HG03571 (cell line): Measurements from ENCODE around the gene S100A11.

Experiments
- ATAC-seq: cut with Tn5 transposase; IDR thresholded peaks from one replicate; pipeline ENCODE4 v1.9.1; 2021; ENCODE audit not compliant: unreplicated experiment

S100A11 gene

DNA sequence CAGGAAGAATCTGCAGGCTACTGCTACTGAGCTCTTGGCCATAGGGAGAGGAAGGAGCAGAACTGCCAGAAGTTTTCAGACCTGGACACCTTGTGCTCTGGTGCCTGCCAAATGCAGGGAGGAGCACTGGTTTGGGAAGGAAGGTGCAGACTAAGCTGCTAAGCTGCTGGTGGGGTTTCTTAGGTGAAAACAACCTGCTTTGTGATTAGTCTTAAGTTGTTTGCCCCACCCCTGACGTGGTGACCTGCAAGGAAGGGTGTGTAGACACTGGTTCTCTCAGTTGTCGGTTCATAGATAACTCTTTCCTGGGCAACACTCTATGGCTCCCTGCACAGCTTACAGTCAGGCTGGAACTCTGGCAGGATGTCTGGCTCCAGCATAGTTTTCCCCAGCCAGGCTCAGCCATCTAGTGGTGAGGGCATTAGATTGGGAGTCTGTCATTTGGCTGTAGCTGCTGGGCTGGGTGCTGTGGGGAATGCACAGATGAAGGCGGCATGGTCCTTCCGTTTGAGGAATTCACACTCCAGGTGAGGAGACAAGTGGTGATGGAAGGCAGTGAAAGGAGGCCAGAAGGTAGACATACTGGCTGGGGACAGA lies 32.9 kb downstream of the S100A11 start:
- ATAC-seq = no peak

DNA sequence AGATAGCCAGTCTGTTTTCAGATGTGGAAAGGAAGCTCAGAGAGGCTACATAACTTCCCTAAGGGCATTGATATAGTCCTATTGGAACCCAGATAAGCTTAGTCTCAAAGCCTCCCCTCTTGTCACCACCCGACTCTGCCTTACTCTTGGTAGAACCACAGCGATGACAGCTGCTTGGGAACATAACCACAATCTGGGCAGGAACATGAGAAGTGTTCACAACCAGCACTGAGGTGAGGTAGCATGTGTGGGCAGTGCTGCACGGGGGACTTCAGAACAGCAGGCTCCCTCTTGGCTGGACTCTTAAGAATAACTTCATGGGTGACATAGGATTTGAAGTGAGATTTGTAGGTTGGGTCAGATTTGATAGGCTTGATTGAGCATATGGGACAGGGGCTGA lies 33.8 kb downstream of the S100A11 start:
- ATAC-seq = no peak

DNA sequence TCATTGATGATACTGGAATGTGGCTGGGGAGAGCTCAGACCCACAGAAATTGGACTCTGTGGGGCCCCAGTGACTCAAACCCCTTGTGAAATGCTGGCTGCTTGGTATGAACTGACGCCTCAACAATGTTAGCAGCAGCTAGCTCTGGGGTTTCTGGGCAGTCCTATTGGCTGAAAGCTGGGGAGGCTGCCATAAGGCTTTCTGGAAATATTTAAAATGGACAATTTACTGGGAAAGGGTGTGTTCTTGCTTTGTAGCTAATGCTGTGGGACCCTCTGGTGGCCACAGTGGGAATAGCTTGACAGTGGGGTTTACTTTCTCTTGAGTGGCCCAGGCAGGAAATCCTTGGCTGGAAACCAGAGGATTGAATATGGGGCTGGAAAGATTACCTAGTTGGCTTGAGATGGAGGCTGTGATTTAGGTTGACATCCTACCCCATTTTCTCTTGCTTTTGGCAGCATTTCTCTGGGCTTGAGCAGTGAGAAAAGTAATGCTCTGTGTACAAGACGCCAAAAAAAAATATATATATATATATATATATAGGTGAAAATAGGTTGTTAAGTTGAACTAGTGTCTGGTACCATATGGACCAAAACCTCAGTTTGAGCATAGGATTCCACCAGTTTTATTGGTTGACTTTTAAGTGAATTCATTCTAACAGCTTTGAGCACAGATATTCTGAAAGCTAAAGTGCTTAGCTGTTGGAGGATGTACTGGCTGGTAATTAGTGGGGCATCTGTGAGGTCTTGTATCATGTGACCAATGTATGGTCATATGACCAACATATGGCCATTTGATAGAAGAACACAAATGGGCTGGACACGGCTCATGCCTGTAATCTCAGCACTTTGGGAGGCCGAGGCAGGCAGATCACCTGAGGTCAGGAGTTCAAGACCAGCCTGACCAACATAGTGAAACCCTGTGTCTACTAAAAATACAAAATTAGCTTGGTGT lies 34.9 kb downstream of the S100A11 start:
- no peak for ATAC-seq

DNA sequence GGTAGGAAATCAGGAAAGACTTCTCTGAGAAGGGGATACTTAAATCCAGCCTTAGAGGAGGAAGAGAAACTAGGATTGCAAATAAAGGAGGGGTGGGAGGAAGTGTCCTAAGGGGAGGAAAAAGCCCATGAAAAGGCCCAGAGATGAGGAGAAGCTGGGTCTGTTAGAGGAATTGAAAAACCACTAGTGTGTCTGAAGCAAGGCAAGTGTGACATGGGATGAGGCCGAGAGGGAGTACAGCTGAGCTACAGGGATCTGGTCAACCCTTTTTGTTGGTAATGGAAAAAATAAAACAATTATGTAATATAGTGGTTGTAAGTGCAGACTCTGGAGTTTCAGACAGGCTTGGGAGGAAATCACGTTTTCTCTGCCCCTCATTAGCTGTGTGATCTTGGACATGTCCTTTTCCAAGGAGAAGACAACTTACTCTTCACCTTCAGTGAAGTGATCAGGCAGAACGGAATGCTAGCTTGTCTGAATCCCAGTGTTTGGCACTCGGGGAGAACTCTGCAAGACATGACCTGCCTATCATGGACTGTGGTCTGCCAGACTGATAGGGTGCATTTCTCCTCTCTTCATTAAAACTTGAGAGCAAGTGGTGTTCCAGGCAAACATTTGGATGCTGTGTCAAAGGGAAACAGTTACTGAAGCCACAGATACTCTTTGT lies 35.7 kb downstream of the S100A11 start:
- no peak for ATAC-seq

DNA sequence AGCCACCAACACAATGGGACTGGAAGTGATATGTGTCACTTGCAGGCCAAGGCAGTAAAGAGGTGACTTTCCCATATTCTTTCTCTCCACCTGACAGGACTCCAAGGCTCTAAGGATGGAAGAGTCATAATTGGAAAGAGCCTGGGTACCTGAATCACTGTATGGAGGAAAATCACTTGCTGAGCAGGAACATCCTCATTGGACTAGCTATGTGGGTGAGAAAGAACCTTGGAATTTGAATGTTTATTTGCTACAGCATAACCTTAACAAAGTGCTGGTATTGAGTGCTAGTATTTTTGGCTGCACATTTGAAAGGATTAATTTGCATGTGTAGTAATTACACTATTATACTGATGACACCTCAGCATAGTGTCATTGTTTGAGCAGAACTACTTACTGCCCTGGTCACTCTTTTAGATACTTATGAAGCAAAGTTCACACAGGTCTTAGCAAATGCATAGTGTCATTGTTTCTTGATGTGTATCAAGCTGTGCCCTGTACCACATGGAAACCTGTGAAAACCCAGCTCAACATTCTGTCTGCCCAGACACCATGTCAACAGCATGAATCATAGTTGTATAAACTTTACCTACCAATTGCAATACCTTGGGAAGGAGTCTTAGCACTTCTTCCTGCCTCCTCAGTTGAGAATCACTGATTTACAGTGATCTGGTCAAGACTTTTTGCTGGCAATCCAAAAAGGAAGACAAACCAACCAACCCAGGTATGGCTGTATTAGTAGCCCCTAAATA lies 38.0 kb downstream of the S100A11 start:
- no peak for ATAC-seq

DNA sequence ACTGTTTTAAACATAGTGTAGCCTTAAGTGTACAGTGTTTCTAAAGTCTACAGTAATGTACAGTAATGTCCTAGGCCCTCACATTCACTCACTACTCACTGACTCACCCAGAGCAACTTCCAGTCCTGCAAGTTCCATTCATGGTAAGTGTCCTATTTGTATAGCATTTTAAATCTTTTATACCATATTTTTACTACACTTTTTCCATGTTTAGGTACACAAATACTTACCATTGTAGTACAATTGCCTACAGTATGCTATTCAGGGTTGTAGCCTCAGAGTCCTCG lies 39.6 kb downstream of the S100A11 start:
- no peak for ATAC-seq

DNA sequence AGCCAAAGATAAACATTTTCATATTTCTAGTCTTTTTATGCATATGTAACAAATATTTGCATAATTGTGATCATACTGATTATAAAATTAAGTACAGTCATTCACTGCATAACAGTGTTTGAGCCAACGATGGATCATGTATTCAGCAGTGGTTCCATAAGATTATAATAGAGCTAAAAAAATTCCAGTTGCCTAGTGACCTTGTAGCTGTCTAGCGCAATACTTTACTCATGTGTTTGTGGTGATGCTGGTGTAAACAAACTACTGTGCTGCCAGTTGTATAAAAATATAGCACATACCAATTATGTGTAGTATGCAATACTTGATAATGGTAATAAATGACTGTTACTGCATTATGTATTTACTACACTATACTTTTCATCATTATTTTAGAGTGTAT lies 41.0 kb downstream of the S100A11 start:
- ATAC-seq = no peak

DNA sequence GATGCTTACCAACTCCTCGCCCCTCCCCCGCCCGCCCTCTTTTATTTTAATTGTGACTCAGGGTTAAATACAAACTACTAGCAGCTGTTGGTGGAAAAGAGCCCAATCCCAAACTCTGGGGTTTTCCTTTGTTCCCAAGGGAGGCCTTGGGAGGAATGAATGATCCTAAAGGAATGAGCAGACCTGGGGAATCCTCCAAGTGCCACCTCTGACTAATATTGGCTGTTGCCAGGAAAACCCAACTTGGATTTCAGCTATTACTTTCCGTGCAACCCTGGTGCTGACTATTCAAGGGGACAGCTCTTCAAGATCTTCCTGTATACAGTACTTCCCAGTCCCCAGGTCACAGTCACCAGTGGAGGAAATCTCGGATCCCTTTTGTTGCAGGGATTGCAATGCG lies 41.8 kb downstream of the S100A11 start:
- no peak for ATAC-seq

DNA sequence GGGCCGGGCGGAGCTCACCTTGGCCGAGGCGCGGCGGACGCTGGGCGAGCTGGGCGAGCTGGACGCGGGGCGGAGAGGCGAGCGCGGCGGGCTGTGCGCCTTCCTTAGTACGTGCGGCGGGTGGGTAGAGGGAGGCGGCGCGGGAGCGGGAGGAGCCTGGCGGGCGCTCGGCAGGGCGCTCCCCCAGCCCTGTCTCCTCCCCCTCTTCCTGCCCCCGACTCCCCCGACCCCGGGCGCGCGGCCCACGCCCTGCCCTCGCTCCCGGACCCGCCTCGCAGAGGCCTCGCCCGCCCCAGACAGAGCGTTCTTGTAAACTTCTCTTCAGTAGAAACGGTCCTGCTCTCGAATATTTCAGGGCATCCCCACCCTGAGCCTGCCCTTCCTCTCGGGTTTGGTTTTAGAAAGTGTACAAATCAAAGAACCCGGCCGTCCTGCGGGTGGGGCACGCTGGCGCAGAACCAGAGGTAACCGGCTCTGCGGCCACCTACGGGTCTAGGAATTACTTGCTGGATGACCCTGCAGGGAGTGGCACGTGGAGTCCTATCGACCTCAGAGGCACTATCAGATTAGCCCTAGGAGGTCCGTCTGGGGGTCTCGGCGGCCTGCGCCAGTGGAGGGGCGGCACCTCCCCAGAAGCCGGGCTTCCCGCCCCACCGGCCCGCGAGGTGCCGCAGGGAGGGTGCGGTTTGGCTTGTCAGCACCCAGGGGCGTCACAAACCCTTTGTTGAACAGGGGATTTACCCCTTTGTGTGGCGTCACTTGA lies 42.9 kb downstream of the S100A11 start, which contains the start of gene S100A10:
Gene S100A10 (minus strand): TSS at position 126 of the 763 bp plus-strand sequence. CDS start 7,629 bp downstream, outside the sequence.
- no peak for ATAC-seq

DNA sequence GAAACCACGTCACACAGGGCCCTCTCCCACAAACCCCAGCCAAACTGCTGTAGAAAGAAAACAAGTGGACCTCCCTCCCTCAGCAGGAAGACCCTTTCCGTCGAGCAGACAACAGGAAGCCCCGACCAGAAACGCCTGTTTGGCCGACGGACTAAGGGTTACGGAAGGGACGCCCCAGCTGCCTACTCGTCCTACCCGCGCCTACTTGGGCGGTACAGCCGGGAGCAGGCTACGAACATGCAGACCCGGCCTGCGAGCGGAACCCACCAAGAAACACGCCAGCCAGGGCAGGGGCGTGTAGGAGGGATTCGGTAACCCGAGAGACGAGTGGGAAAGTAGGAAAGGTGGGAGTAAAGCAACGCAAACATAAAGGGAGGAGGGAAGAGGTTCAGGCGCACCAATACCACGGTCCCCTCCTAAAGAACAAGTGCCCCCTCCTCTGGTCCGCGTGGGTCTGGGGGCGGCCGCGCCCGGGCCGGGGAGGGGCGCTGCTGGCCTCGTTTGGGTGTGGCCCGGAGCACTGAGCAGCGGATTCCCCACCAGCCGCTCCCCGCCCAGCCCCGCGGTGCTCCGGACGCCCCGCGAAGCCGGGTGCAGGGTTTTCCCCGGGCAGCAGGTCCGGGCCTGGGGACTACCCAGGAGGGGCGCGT lies 43.6 kb downstream of the S100A11 start:
- no peak for ATAC-seq

DNA sequence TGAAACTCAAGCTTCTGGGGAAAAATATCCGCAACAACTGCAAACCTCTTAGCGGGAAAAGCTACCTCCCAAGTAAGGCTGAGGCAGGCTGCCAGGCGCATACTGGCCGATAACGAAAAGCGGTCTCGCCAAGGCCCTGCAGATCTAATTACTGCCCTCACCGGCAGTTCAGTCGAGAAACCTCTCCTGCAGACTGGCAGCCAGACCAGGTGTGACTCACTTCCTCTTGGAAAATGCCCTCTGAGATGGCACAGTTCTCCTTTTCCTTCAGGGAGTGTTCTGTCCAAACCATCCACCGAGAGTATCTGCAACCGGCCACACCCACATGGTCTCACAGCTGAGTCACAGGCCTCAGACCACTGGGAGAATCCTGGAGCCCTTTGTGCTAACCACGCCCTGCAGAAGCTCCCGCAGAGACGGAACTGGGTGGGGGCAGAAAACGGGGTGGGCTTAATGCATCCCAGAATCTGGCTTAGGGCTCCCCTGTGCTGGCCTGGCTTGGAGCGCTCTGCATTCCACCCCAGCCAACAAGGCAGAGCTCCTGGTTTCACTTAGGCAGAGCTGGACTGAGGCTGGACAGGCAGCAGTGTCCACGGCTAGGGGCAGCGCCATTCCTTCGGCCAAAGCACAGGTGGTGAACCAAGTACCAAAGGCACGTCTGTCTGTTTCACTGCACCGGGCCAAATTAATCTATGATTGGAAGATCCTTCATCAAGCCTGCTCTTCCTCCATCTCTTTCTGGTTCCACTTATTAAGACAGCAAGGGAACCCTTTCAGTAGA lies 44.3 kb downstream of the S100A11 start:
- ATAC-seq = no peak

DNA sequence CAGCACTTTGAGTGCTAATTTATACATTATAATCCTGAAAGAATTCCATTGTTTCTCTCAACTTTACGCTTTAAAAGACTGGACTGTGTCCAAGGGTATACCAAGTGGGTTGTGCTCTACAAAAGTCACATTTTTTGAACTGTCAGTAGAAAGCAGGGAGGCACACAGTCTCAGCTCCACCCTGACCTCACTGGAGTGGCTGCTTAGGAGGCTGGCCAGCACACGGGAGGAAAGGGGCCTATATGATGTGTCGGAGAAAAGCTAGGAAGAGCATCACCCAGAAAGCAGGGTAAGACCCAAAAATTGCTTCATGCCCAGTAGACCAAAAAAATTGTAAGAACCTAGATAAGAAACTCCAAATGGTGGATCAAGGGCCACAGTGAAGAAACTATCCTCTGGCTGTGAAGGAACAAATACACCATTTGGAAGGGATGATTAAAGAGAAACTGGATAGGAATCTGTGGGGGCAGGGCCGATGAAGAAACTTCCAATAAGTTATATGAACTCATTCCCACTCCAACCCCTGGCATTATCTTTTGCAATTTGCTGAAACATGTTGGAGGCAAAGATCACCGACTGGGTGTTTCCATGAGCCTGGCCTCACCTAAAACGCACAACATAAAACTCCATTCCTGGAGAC lies 45.0 kb downstream of the S100A11 start:
- ATAC-seq = no peak

DNA sequence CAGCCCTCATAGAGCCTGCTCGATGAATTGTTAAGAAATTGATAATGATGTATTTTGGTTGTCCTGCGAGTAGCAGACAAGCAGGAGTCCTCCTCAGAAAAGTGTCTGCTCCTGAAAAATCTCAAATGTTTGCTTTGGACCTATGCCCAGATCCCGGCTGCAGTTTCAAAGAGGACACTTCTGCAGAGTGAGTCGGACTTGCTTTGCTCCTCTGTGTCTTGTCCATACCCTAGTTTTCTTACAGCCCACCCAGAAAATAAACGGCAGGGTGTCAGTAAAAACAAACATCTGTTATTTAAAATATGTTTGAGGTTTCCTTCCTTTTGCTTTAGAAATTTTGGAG lies 46.0 kb downstream of the S100A11 start:
- ATAC-seq = no peak

DNA sequence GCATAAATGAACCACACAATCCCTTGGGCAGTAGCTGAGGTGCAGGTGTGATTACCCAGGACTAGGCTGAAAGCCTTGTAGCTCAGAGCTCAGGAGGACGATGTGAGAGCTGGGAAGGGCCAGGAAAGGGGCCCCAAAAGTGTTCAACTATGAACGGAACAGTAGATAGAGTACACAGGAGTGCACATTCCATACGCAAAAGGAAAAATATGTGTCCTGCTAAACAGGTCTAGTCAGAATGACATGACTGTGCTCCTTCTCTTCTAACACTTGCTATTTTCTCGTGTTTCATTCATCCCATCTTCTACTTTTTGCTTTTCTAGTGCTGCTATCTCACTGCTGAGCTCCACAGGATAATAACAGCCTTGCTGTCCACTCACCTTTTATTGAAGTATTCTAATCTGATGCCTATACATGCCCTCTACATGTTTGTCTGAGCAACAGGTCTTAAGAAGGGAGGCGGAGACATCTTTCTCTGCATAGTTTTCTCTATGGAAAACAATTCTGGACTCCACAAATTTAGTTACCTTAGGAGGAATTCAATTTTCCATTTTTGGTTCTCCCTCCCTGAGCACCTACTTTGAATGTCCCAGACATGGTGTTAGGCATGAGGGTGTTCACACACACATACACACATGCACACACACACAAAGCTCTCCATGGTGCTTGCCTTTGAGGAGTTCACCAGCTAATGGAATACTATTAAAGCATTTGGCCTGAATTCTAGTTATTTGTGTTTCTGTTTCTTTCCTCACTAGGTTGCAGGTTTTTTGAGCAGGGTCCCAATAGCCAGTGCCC lies 46.5 kb downstream of the S100A11 start:
- ATAC-seq = no peak

DNA sequence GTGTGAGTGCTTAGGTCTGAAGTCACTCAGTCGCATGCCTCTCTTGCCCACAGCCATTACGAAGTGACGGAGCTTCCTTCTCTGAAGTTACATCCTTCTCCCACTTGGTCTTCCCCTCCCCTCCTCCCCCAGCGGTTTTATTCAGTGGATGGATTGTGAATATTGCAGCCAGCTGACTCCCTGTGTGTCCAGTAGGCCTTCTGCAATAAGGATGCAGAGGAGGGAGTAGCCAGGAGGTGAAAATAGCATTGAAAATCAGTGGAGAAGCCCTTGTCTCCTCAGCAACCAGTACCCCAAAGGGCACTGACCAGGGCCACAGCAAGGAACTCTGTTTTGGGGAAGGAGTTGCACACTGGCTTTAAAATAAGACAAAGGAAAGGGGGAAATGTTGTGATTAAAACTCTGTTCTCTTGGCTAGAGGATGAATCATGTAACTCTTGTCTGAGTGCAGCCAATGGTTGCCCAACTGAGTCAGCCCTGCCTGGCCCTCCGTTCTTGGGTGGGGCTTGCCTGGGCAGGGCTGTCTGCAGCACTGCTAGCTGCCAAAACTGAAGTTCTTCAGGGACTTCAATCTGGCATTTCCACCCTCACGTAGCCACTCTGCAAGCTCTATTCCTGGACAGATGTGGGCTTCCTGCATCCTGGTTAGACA lies 47.5 kb downstream of the S100A11 start:
- no peak for ATAC-seq

DNA sequence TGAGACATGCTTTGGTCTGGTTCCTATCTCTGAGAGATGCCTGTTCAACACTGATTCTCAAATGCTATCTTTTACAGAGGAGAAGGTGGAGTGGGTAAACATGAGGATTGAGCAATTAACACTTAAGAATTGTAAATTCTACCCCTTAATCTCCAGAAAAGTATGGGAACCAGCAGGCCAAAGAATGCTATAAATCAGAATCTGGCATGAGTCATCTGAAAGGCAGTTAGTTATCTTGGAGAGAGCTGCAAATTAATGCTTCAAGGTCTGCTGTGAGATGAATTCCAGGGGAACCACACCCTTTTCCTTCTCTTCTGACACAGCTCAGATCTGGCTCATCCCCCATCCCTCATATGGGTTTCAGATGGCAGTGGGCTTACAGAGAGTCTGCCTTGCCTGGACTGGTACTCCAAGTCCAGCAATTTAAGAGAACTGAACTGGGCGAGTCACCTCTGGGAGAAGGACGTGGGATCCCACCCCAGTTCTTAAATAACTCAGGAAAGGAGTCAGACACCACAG lies 48.3 kb downstream of the S100A11 start:
- ATAC-seq = no peak

DNA sequence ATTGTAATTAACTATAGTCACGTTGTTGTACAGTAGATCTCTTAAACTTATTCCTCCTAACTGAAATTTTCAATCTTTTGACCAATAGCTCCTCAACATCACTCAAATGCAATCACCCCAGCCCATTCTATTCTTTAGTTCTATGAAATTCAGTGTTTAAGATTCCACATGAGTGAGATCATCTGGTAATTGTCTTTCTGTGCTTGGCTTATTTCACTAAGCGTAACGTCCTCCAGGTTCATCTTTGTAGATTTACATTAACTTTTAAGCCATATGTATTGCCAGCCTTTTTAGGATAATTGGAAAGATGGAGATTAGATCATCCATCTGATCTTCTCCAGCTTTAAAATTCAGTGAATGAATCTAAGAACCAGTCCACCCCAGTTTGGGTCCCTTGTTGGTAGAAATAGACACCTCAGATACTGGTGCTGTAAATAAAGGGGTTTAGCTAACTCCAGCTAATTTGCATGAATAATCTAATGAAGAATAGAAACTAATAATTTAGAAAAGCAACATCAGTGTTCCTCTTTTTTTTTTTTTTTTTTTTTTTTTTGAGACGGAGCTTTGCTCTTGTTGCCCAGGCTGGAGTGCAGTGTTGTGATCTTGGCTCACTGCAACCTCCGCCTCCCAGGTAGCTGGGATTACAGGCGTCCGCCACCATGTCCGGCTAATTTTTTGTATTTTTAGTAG lies 50.2 kb downstream of the S100A11 start:
- ATAC-seq = no peak
